ENCODE measurements around the gene VAV3.

VAV3 gene

GRCh38 chr1:107835151-107835670 lies 129.8 kb downstream of the VAV3 start:
- no peaks in the 10 kb centered on the region for H3K27me3 ChIP-seq (ENCODE audit: insufficient read depth, poor library complexity, severe bottlenecking)
- no peak overlapping the region for H3K27ac ChIP-seq (replicated peaks)
- no peak overlapping the region for H3K4me3 ChIP-seq (replicated peaks; ENCODE audit: insufficient read depth, low read length)
- no peak for TF ChIP-seq GABPA (IDR thresholded peaks at IDR 0.05; ENCODE audit: low read depth)
- no peak for TF ChIP-seq CTCF (IDR thresholded peaks at IDR 0.05; ENCODE audit: insufficient read depth, low read length)
- TF ChIP-seq POLR2AphosphoS5 (IDR thresholded peaks at IDR 0.05; ENCODE audit: low read depth): no peak
- no peak for TF ChIP-seq SPI1 (IDR thresholded peaks at IDR 0.05; ENCODE audit: borderline replicate concordance, low read depth)
- no peak for DNase-seq (ENCODE audit: low read depth in 1 of 2, low spot score in 1 of 2)

GRCh38 chr1:107833061-107833460 lies 131.9 kb downstream of the VAV3 start:
- TF ChIP-seq SPI1 (IDR thresholded peaks at IDR 0.05; ENCODE audit: borderline replicate concordance, low read depth) (no peak), GABPA (IDR thresholded peaks at IDR 0.05; ENCODE audit: low read depth) (no peak), POLR2AphosphoS5 (IDR thresholded peaks at IDR 0.05; ENCODE audit: low read depth) (no peak), CTCF (IDR thresholded peaks at IDR 0.05; ENCODE audit: insufficient read depth, low read length) (no peak)
- TF ChIP-seq, protein P1, sequence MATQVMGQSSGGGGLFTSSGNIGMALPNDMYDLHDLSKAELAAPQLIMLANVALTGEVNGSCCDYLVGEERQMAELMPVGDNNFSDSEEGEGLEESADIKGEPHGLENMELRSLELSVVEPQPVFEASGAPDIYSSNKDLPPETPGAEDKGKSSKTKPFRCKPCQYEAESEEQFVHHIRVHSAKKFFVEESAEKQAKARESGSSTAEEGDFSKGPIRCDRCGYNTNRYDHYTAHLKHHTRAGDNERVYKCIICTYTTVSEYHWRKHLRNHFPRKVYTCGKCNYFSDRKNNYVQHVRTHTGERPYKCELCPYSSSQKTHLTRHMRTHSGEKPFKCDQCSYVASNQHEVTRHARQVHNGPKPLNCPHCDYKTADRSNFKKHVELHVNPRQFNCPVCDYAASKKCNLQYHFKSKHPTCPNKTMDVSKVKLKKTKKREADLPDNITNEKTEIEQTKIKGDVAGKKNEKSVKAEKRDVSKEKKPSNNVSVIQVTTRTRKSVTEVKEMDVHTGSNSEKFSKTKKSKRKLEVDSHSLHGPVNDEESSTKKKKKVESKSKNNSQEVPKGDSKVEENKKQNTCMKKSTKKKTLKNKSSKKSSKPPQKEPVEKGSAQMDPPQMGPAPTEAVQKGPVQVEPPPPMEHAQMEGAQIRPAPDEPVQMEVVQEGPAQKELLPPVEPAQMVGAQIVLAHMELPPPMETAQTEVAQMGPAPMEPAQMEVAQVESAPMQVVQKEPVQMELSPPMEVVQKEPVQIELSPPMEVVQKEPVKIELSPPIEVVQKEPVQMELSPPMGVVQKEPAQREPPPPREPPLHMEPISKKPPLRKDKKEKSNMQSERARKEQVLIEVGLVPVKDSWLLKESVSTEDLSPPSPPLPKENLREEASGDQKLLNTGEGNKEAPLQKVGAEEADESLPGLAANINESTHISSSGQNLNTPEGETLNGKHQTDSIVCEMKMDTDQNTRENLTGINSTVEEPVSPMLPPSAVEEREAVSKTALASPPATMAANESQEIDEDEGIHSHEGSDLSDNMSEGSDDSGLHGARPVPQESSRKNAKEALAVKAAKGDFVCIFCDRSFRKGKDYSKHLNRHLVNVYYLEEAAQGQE (IDR thresholded peaks at IDR 0.05; ENCODE audit: insufficient replicate concordance, low read depth): no peak
- H3K27me3 ChIP-seq (ENCODE audit: insufficient read depth, poor library complexity, severe bottlenecking): no peaks in the 10 kb centered on the region
- H3K27ac ChIP-seq (replicated peaks): no peak overlapping the region
- no peak for DNase-seq (ENCODE audit: low read depth in 1 of 2, low spot score in 1 of 2)
- no peak overlapping the region for H3K4me3 ChIP-seq (replicated peaks; ENCODE audit: insufficient read depth, low read length)

DNA sequence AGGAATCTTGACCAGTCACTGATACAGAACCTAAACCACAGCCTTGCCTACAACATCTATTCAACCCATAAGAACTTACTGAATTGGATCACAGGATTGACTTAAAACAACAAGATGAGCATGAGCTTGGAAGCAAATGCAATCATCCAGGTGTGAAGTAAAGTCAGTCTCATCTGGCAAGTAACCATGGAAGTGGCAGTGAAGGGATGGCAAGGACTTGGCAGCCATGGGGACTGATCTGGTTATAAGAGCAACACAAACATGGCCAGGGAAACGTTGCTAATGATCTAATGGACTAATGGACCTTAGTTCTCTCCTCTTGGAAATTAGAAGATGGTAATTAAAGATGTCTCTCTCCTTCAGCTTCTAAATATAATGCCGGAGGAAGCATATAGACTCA lies 133.1 kb downstream of the VAV3 start:
- TF ChIP-seq POLR2AphosphoS5 (IDR thresholded peaks at IDR 0.05; ENCODE audit: low read depth): no peak
- TF ChIP-seq GABPA (IDR thresholded peaks at IDR 0.05; ENCODE audit: low read depth): no peak
- no peak for TF ChIP-seq CTCF (IDR thresholded peaks at IDR 0.05; ENCODE audit: insufficient read depth, low read length)
- TF ChIP-seq SPI1 (IDR thresholded peaks at IDR 0.05; ENCODE audit: borderline replicate concordance, low read depth): no peak
- TF ChIP-seq, protein P1 (IDR thresholded peaks at IDR 0.05; ENCODE audit: insufficient replicate concordance, low read depth): no peak
- Histone ChIP-seq H3K27me3 (ENCODE audit: insufficient read depth, poor library complexity, severe bottlenecking) (no peaks in the 10 kb centered on the region), H3K4me3 (replicated peaks; ENCODE audit: insufficient read depth, low read length) (no peak overlapping the region), H3K27ac (replicated peaks) (no peak overlapping the region)
- no peak for DNase-seq (ENCODE audit: low read depth in 1 of 2, low spot score in 1 of 2)

DNA sequence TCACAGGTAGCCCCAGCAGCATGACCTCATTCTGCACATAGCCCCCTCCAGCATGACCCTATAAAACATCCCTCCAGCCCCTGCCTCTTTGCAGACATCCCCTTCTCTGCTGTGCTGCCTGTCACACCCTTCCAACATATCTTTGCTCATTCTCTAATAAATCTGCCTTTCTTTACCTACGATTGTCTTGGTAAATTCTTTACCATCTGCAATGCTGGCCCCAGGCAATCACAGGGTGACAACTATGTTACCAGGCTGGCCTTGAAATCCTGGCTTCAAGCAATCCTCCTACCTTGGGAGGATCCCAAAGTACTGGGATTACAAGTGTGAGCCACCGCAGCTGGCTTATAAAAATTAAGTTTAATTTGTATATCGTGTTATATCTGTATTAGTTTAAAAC lies 134.5 kb downstream of the VAV3 start:
- no peak for TF ChIP-seq GABPA (IDR thresholded peaks at IDR 0.05; ENCODE audit: low read depth)
- TF ChIP-seq SPI1 (IDR thresholded peaks at IDR 0.05; ENCODE audit: borderline replicate concordance, low read depth): no peak
- TF ChIP-seq, protein P1 (IDR thresholded peaks at IDR 0.05; ENCODE audit: insufficient replicate concordance, low read depth): no peak
- TF ChIP-seq CTCF (IDR thresholded peaks at IDR 0.05; ENCODE audit: insufficient read depth, low read length): no peak
- no peak for TF ChIP-seq POLR2AphosphoS5 (IDR thresholded peaks at IDR 0.05; ENCODE audit: low read depth)
- no peak for DNase-seq (ENCODE audit: low read depth in 1 of 2, low spot score in 1 of 2)
- no peaks in the 10 kb centered on the region for H3K27me3 ChIP-seq (ENCODE audit: insufficient read depth, poor library complexity, severe bottlenecking)
- no peak overlapping the region for H3K4me3 ChIP-seq (replicated peaks; ENCODE audit: insufficient read depth, low read length)
- H3K27ac ChIP-seq (replicated peaks): no peak overlapping the region
